Stimulated activated CD4-positive, alpha-beta T cell treated with anti-CD3 and anti-CD28 coated beads, Interleukin-4, amount 100 ng/mL, for 24 hours (primary cell): ENCODE data around the gene PROCA1.
"Not testable (repeated sequence)": the region's sequence is repeated elsewhere in the genome, so short reads cannot be mapped to it uniquely, and the experiment has no call there.

Source experiments
- DNase-seq: peaks from one replicate; pipeline ENCODE4 v3.0.0-alpha.2; 2020

PROCA1 gene

DNA sequence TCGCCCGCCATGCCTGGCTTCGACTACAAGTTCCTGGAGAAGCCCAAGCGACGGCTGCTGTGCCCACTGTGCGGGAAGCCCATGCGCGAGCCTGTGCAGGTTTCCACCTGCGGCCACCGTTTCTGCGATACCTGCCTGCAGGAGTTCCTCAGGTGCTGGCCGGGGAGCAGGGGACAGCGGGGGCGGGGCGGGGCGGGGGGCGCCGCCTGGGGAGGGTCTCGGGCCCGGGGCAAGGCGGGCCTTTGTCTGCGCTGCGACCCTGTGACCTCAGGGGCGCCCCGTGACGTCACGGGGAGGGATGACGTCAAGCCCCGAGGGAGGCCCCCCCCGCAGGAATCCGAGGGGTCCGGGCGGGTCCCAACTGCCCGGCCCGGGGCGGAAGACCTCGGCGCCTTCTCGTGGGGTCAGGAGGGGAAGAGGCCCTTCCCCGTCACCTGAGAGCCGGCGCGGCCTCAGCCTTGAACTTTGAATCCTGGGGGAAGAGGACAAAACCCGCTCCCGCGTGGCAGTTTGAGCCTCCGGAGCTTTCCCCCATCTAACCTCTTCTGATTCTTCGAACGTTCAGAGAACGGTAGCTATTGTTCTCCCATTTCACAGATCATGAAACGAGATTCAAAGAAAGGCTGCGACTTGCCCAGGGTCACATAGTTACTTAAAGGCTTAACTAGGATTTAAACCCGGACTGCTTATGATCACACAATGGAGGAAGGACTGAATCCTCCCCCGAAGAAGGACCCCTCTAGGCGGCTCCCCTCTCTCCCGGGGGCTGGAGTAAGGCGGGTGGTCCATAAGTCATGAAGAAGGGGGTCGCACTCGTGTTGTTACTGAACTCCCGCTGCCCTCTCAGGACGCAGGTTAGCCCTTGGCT lies 32.6 kb upstream of the PROCA1 start:
- DNase-seq = peak; percentile 69

- peak; percentile 81 for DNase-seq
These were observed 31.8 kb upstream of the PROCA1 start, which contains the start of gene TRAF4 for GRCh38 chr17:28743243-28744103. TRAF4 (plus strand) TSS chr17:28744011; CDS start chr17:28744113, 102 bp downstream.

DNA sequence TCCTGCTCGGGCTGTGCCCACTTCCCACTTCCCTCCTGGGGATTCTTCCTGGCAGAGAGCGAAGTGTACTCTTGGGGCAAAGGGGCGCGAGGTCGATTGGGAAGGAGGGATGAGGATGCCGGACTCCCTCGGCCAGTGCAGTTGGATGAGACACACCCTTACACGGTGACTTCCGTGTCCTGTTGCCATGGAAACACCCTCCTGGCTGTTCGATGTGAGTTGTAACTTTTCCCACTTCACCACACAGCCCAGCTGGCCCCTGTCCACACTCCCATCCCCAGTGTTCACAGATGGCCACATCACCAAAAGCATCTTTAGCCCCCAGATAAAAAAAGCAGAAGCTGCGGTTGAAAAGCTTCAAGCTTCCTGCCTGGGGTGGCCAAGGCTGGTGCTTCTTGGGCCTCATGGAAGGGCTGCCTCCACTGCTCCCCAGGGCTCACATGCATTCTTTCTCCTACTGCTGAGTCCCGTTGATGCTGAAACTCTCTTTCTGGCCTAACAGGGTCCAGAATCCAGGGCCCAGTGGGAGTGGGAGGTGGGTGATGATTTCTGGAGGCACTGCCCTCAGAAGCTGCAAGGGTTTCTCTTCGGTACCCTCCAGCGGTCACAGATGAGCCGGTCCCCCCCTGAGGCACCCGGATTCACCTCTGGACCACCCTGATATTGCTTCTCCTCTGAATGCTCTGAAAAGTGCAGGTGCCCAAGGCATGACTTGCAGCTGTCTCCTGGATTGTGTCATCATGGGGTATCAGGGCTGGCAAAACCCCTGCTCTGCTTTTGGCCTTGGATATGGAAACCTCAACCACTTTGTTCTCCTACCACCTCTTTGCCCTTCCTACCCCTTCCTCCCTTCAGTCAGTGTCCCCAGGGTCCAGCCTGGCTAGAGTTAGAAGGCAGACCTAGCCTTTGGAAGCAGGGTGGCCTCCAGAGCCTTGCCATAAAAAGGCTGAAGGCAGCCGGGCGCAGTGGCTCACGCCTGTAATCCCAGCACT lies 30.0 kb upstream of the PROCA1 start:
- DNase-seq = peak; percentile 3

- peak; percentile 3 for DNase-seq
These were observed 29.0 kb upstream of the PROCA1 start for GRCh38 chr17:28740406-28741357.

GRCh38 chr17:28738680-28739384 lies 27.1 kb upstream of the PROCA1 start:
- peak; percentile 63 for DNase-seq

GRCh38 chr17:28737770-28738679 lies 26.3 kb upstream of the PROCA1 start:
- no peak for DNase-seq

- no peak for DNase-seq
These were observed 25.6 kb upstream of the PROCA1 start for GRCh38 chr17:28737316-28737715.

DNA sequence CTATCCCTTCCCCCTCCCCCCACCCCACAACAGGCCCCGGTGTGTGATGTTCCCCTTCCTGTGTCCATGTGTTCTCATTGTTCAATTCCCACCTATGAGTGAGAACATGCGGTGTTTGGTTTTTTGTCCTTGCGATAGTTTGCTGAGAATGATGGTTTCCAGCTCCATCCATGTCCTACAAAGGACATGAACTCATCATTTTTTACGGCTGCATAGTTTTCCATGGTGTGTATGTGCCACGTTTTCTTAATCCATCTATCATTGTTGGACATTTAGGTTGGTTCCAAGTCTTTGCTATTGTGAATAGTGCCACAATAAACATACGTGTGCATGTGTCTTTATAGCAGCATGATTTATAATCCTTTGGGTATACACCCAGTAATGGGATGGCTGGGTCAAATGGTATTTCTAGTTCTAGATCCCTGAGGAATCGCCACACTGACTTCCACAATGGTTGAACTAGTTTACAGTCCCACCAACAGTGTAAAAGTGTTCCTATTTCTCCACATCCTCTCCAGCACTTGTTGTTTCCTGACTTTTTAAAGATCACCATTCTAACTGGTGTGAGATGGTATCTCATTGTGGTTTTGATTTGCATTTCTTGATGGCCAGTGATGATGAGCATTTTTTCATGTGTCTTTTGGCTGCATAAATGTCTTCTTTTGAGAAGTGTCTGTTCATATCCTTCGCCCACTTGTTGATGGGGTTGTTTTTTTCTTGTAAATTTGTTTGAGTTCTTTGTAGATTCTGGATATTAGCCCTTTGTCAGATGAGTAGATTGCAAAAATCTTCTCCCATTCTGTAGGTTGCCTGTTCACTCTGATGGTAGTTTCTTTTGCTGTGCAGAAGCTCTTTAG lies 24.5 kb upstream of the PROCA1 start:
- not testable (repeated sequence) for DNase-seq

DNA sequence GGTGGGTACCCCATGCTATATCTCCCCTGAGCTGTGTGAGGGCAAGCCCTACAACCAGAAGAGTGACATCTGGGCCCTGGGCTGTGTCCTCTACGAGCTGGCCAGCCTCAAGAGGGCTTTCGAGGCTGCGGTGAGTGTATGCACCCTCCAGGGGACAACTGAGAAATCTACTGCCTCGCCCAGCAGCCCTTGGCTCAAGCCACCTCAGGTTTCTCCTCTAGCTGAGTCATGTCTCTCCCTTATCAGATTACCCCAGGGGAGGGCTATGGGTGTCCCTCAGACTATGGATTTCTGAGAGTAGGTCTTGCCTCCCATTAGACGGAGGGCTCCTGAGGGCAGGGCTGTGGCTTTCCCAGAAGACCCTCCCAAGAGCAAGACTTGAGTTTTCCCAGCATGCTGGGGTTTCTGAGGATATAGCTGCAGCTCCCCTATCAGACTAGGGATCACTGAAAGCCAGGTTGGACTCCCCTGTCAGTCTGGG lies 23.6 kb upstream of the PROCA1 start:
- no peak for DNase-seq

GRCh38 chr17:28734712-28735241 lies 23.1 kb upstream of the PROCA1 start:
- DNase-seq = no peak

DNA sequence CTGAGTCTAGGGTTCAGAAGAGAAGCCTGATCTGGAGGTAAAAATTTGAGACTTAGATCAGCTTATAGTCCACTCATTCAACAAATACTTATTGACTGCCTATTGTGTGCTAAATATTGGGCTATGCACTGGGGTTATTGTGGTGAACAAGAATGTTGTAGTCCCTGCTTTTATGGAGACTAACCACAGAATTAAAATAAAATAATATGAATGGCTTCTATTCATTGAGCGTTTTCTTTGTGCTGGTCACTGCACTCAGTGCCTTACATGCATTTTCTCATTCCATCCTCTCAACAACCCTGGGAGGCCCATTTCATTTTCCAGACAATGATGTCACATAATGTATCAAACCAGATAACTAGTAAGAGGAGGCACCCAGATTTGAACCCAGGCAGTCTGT lies 21.7 kb upstream of the PROCA1 start:
- no peak for DNase-seq

GRCh38 chr17:28729950-28730330 lies 18.3 kb upstream of the PROCA1 start:
- no peak for DNase-seq

DNA sequence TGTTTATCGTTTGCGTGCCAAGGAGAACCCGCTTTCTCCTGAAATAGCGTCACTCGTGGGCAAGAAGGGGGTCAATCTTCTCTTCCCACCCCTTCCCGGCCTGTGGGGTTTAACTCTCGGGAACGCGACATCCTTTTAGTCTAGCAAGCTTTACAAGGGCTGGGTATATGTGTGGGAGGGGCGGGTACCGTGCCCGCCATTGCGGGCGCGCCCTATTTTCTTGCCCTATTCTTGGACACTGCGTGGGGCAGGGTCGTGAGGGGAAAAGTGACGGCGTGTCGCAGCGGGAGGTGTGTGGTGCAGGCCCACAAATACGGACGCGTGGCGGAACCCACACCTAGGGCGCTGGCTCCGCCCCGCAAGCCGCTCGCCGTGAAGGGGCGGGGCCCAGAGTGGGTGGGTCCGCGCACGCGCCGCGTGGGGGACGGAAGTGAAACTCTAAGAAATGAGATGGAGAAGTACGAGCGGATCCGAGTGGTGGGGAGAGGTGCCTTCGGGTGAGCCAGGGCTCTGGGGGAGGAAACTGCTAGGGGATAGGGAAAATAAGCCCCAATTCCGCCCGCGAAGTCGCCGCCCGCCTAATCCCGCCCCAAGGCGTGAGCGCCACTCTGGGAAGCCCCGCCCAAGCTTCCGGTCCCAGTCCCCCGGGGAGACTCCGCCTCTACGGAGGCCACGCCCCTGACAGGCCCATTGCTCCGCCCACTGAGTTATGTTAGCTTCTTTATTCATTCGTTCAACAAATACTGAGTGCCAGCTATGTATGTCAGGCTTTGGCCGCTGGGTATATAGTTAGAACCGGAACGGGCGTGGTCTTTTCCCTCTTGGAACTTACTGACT lies 16.9 kb upstream of the PROCA1 start, which contains the start of gene NEK8:
Gene NEK8 (plus strand): TSS at position 425 of the 837 bp plus-strand sequence. CDS start 26 bp downstream, at position 451.
- peak; percentile 98 for DNase-seq

GRCh38 chr17:28726627-28727491 lies 15.2 kb upstream of the PROCA1 start:
- DNase-seq = peak; percentile 94

- peak; percentile 79 for DNase-seq
These were observed 14.5 kb upstream of the PROCA1 start, which contains the start of gene TLCD1 for GRCh38 chr17:28726226-28726626. TLCD1 (minus strand) TSS chr17:28726233; CDS start chr17:28726097, 136 bp downstream.
